WERI-Rb-1 (cell line): ENCODE data around the gene TMEM183A.
"Not testable (repeated sequence)": the region's sequence is repeated elsewhere in the genome, so short reads cannot be mapped to it uniquely, and the experiment has no call there.

ENCODE experiments used
- DNase-seq: peaks from one replicate; pipeline ENCODE4 v3.0.0-alpha.2; 2020
- H3K27ac ChIP-seq: fragments of 250-450 bp; sonication (Bioruptor Pico); 2 replicates; pipeline ENCODE4 v1.5.1; 2020; ENCODE audit warnings: mild to moderate bottlenecking, moderate library complexity
- H3K27me3 ChIP-seq: fragments of 250-450 bp; sonication (Bioruptor Pico); 2 replicates; pipeline ENCODE4 v1.5.1; 2021; ENCODE audit warnings: mild to moderate bottlenecking, low read depth, moderate library complexity; ENCODE audit not compliant: insufficient read depth, severe bottlenecking
- H3K36me3 ChIP-seq: fragments of 250-450 bp; sonication (Bioruptor Pico); 2 replicates; pipeline ENCODE4 v1.5.1; 2020; ENCODE audit warnings: mild to moderate bottlenecking, moderate library complexity
- H3K4me3 ChIP-seq: 2 replicates; pipeline ENCODE4 v1.5.1; 2011; ENCODE audit warnings: low read depth, mild to moderate bottlenecking, control low read depth, low read length
- H3K9me3 ChIP-seq: fragments of 250-450 bp; sonication (Bioruptor Pico); 2 replicates; pipeline ENCODE4 v1.5.1; 2021; ENCODE audit warnings: mild to moderate bottlenecking, moderate library complexity; ENCODE audit not compliant: severe bottlenecking
- TF ChIP-seq, protein P1 (sequence below): IDR thresholded peaks from 2 replicates; pipeline ENCODE4 v1.5.1; 2011; ENCODE audit warnings: low read depth, mild to moderate bottlenecking, control low read depth, inconsistent platforms, low read length

The TMEM183A gene

DNA sequence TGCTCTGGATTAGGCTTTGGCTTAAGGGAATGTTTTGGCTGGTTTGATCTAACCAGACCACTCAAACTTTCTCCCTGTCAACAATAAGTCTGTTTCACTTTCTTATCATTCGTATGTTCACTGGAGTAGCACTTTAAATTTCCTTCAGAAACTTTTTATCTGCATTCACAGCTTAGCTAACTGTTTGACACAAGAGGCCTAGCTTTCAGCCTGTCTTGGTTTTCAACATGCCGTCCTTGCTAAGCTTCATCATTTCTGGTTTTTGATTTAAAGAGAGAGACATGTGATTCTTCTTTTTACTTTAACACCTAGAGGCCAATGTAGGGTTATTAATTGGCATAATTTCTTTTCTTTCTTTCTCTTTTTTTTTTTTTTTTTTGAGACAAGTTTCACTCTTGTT lies 25.2 kb upstream of the TMEM183A start:
- Histone ChIP-seq H3K27me3 (no peaks in the 10 kb centered on the region), H3K9me3 (no peaks in the 10 kb centered on the region), H3K27ac (no peak overlapping the region), H3K4me3 (no peak overlapping the region), H3K36me3 (no peaks in the 10 kb centered on the region)
- no peak for DNase-seq
- TF ChIP-seq, protein P1, sequence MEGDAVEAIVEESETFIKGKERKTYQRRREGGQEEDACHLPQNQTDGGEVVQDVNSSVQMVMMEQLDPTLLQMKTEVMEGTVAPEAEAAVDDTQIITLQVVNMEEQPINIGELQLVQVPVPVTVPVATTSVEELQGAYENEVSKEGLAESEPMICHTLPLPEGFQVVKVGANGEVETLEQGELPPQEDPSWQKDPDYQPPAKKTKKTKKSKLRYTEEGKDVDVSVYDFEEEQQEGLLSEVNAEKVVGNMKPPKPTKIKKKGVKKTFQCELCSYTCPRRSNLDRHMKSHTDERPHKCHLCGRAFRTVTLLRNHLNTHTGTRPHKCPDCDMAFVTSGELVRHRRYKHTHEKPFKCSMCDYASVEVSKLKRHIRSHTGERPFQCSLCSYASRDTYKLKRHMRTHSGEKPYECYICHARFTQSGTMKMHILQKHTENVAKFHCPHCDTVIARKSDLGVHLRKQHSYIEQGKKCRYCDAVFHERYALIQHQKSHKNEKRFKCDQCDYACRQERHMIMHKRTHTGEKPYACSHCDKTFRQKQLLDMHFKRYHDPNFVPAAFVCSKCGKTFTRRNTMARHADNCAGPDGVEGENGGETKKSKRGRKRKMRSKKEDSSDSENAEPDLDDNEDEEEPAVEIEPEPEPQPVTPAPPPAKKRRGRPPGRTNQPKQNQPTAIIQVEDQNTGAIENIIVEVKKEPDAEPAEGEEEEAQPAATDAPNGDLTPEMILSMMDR = no peak

- no peaks in the 10 kb centered on the region for H3K27me3 ChIP-seq
- no peak overlapping the region for H3K4me3 ChIP-seq
- H3K27ac ChIP-seq = no peak overlapping the region
- TF ChIP-seq, protein P1 = no peak
- no peaks in the 10 kb centered on the region for H3K9me3 ChIP-seq
- no peaks in the 10 kb centered on the region for H3K36me3 ChIP-seq
- DNase-seq = no peak
These were observed 24.3 kb upstream of the TMEM183A start for GRCh38 chr1:202982715-202983430.

DNA sequence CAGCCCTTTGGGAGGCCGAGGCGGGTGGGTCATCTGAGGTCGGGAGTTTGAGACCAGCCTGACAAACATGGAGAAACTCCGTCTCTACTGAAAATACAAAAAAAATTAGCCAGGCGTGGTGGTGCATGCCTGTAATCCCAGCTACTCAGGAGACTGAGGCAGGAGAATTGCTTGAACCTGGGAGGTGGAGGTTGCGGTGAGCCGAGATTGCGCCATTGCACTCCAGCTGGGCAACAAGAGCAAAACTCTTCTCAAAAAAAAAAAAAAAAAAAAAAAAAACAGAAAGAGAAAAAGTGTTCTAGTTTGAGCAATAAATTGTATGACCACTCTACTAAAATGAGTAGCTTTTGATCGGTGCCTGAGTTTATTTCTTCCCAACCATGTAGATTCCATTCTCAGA lies 21.1 kb upstream of the TMEM183A start:
- H3K27me3 ChIP-seq, H3K36me3 ChIP-seq, H3K9me3 ChIP-seq, DNase-seq, H3K27ac ChIP-seq, H3K4me3 ChIP-seq: not testable (repeated sequence)

- no peaks in the 10 kb centered on the region for H3K36me3 ChIP-seq
These were observed 19.9 kb upstream of the TMEM183A start for GRCh38 chr1:202987255-202987654.

GRCh38 chr1:202987922-202988583 lies 19.1 kb upstream of the TMEM183A start:
- TF ChIP-seq, protein P1 = no peak
- no peak for DNase-seq
- no peaks in the 10 kb centered on the region for H3K27me3 ChIP-seq
- no peaks in the 10 kb centered on the region for H3K36me3 ChIP-seq
- no peaks in the 10 kb centered on the region for H3K9me3 ChIP-seq
- no peak overlapping the region for H3K4me3 ChIP-seq
- no peak overlapping the region for H3K27ac ChIP-seq

More at GRCh38 chr1:202987255-202987654, 19.9 kb upstream of the TMEM183A start:
- Histone ChIP-seq H3K9me3 (no peaks in the 10 kb centered on the region), H3K27ac (no peak overlapping the region), H3K4me3 (no peak overlapping the region), H3K27me3 (no peaks in the 10 kb centered on the region)
- peak; percentile 82 for DNase-seq
- TF ChIP-seq, protein P1 = no peak

DNA sequence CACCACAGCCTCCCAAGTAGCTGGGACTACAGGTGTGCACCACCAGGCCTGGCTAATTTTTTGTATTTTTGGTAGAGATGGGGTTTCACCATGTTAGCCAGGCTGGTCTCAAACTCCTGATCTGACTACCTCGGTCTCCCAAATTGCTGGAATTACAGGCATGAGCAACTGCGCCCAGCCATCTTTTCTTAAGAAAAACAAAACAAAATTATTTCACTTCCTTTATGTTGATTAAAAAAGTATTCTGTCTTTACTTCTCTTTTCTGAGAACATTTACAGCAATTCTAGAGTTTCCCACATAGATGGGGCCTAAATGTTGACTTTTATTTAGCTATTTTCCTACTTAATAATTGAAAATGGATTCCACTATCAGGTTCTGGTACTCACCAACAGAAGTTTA lies 17.3 kb upstream of the TMEM183A start:
- Histone ChIP-seq H3K27ac (no peak overlapping the region), H3K27me3 (no peaks in the 10 kb centered on the region)
- TF ChIP-seq, protein P1 = no peak

More for the DNA sequence above, 17.3 kb upstream of the TMEM183A start:
- H3K36me3 ChIP-seq = no peaks in the 10 kb centered on the region
- DNase-seq = no peak
- H3K9me3 ChIP-seq = no peaks in the 10 kb centered on the region
- no peak overlapping the region for H3K4me3 ChIP-seq
